K562 (cell line): ENCODE data around the gene SEMA5A. TPM values are rescaled to one million over a fixed set of nuclear protein-coding genes. Genes with fewer than 3 reads are reported as not detected.

Experiments
- ATAC-seq: fragments of 200-7000 bp; cut with Tn5 transposase; 3 replicates; pipeline ENCODE4 v1.9.1; 2020; ENCODE audit warnings: moderate library complexity
- BruUV-seq: library from RNA; stranded (reverse); fragments of 400-500 nt; replicated peaks from 2 replicates; lab custom pipeline; 2021; lab: Mats Ljungman, UMichigan
- CTCF ChIA-PET: fragments of 300-600 bp; formaldehyde crosslinking; extraction: SDS; loops from one replicate; lab custom pipeline; 2021; ENCODE audit warnings: low intra/inter-chr PET ratio; lab: Yijun Ruan, JAX
- POLR2A ChIA-PET: fragments of 300-600, 350-650 bp; sonication (Branson Sonifier 250); formaldehyde crosslinking; extraction: SDS; loops from one replicate; lab custom pipeline; 2021; ENCODE audit warnings: antibody characterized with exemption, inconsistent platforms; lab: Yijun Ruan, JAX
- DNase-seq, 4 experiments: peaks; one replicate each; pipeline versions ENCODE4 v3.0.0 to v3.0.0-alpha.2; 2011 to 2018; ENCODE audit warnings: low spot score in 3 of 4, mixed read lengths in 3 of 4; ENCODE audit errors: extremely low read depth in 1 of 4
- FAIRE-seq: peaks from 2 replicates; lab custom pipeline; 2011; peaks lifted over from hg19 to GRCh38; lab: Jason Lieb, UNC
- H2AFZ ChIP-seq: 2 replicates; pipeline ENCODE4 v1.6.0; 2011; ENCODE audit warnings: low read depth, low read length, control low read depth, inconsistent platforms
- H3K27ac ChIP-seq: fragments of 200-600 bp; 3 replicates; pipeline ENCODE4 v1.8.0; 2011; ENCODE audit warnings: low read depth, mild to moderate bottlenecking, control low read depth, inconsistent platforms, low read length, moderate library complexity, mixed read lengths; ENCODE audit errors: extremely low read depth
- H3K27me3 ChIP-seq, 2 experiments: fragments of 300-600 bp in 1 of 2; 2 replicates in 1 of 2; 3 replicates in 1 of 2; pipeline versions ENCODE4 v1.6.0 to v1.8.0; 2011; ENCODE audit warnings: inconsistent platforms in 2 of 2, low read length in 2 of 2, mild to moderate bottlenecking in 1 of 2, mixed read lengths in 1 of 2, moderate library complexity in 1 of 2; ENCODE audit not compliant: control insufficient read depth in 2 of 2, insufficient read depth in 2 of 2
- H3K36me3 ChIP-seq: fragments of 300-600 bp; 3 replicates; pipeline ENCODE4 v1.8.0; 2011; ENCODE audit warnings: mild to moderate bottlenecking, low read length, inconsistent platforms; ENCODE audit not compliant: control insufficient read depth, insufficient read depth
- H3K4me1 ChIP-seq, 2 experiments: fragments of 200-600 bp in 1 of 2; replicated peaks in 1 of 2; 2 replicates in 1 of 2; 3 replicates in 1 of 2; pipeline versions ENCODE4 v1.5.1 to v1.8.0; 2011; ENCODE audit warnings: inconsistent platforms in 2 of 2, low read length in 2 of 2, mild to moderate bottlenecking in 1 of 2, mixed read lengths in 1 of 2, moderate library complexity in 1 of 2; ENCODE audit not compliant: control insufficient read depth in 2 of 2, insufficient read depth in 2 of 2
- H3K4me2 ChIP-seq: 2 replicates; pipeline ENCODE4 v1.6.1; 2011; ENCODE audit warnings: low read length, control low read depth, inconsistent platforms, mixed read lengths; ENCODE audit not compliant: insufficient read depth
- H3K4me3 ChIP-seq: fragments of 200-600 bp; sonication (generic), shearing (Covaris generic); 2 replicates; pipeline ENCODE4 v1.5.1; 2016; ENCODE audit warnings: control low read depth, inconsistent platforms
- H3K79me2 ChIP-seq: fragments of 200-600 bp; 3 replicates; pipeline ENCODE4 v1.8.0; 2011; ENCODE audit warnings: low read length, inconsistent platforms; ENCODE audit not compliant: control insufficient read depth, insufficient read depth
- H3K9ac ChIP-seq, 2 experiments: 2 replicates each; pipeline versions ENCODE4 v1.6.0 to v1.6.1; 2011; ENCODE audit warnings: low read depth in 2 of 2, low read length in 2 of 2, control low read depth in 1 of 2, inconsistent platforms in 1 of 2, mild to moderate bottlenecking in 1 of 2, mixed read lengths in 1 of 2; ENCODE audit not compliant: insufficient read depth in 1 of 2
- H3K9me1 ChIP-seq: one replicate; pipeline ENCODE4 v1.6.0; 2011; ENCODE audit warnings: inconsistent platforms, mild to moderate bottlenecking, low read length, moderate library complexity; ENCODE audit not compliant: control insufficient read depth, insufficient read depth
- H3K9me3 ChIP-seq: replicated peaks from 2 replicates; pipeline ENCODE4 v1.5.1; 2011; ENCODE audit warnings: low read depth, low read length, inconsistent platforms; ENCODE audit not compliant: control insufficient read depth, insufficient read depth
- H4K20me1 ChIP-seq: replicated peaks from 2 replicates; pipeline ENCODE4 v1.6.1; 2011; ENCODE audit warnings: low read length, inconsistent platforms, mixed read lengths; ENCODE audit not compliant: control insufficient read depth, insufficient read depth
- ARID1B ChIP-seq: fragments of 450-650 bp; IDR thresholded peaks from 2 replicates; pipeline ENCODE4 v1.6.1; 2016; ENCODE audit warnings: antibody characterized with exemption, mild to moderate bottlenecking, inconsistent platforms
- GTF2B ChIP-seq: IDR thresholded peaks from 2 replicates; pipeline ENCODE4 v1.6.1; 2011; ENCODE audit not compliant: insufficient read length; ENCODE audit errors: extremely low read depth
- NR1H2 ChIP-seq: sonication (generic); formaldehyde crosslinking; IDR thresholded peaks from 2 replicates; pipeline ENCODE4 v1.4.0; 2020; ENCODE audit warnings: mild to moderate bottlenecking, missing genetic modification reagents
- RBM22 ChIP-seq: fragments of 200-400 bp; formaldehyde crosslinking; IDR thresholded peaks from 2 replicates; pipeline ENCODE4 v1.6.1; 2018; ENCODE audit warnings: low read length, low read depth; ENCODE audit not compliant: poor library complexity, severe bottlenecking
- ZNF3 ChIP-seq: fragments of 250-450 bp; sonication (Bioruptor Pico); IDR thresholded peaks from 2 replicates; pipeline ENCODE4 v1.5.0; 2021; ENCODE audit warnings: mild to moderate bottlenecking, moderate library complexity
- WGBS: fragments of 100-300 bp; shearing (Covaris generic); methylation state at CpG from one replicate; pipeline ENCODE4 v1.1.6; 2016; ENCODE audit warnings: low coverage, mixed read lengths; ENCODE audit not compliant: insufficient coverage; ENCODE audit errors: missing lambda C conversion rate; 5-methylcytosine and 5-hydroxymethylcytosine counted together
- in situ Hi-C: fragments of 300-500 bp; cut with MboI; formaldehyde crosslinking; loops from 4 replicates; pipeline ENCODE4 v1.15.0; 2018; ENCODE audit warnings: inconsistent platforms, mixed read lengths
- intact Hi-C: fragments of 100-400 bp; cut with micrococcal nuclease; formaldehyde crosslinking; loops from 2 replicates; pipeline ENCODE4 v1.14.2; 2022
- polyA plus RNA-seq, 8 experiments: library from polyadenylated mRNA; depleted of rRNA in 4 of 8; stranded (reverse) in 5 of 8; unstranded in 3 of 8; fragments of >200 nt; fragmentation: Nextera tagmentation in 2 of 8; fragmentation: Illumina TruSeq in 1 of 8; extraction: Ambion mirVana in 2 of 8; extraction: Trizol in 1 of 8; gene quantifications; 2 replicates each; pipeline versions ENCODE4 v1.2.1 to v1.2.3, GENCODE V29; 2011 to 2014; ENCODE audit warnings: inconsistent platforms in 1 of 8, missing spikeins in 1 of 8
- total RNA-seq, 7 experiments: library from RNA; depleted of rRNA in 6 of 7; stranded (reverse); fragments of >200 nt in 6 of 7; fragmentation: Illumina TruSeq in 2 of 7; extraction: Trizol in 2 of 7; gene quantifications; 2 replicates each; pipeline versions ENCODE4 v1.2.1 to v1.2.3, GENCODE V29; 2011 to 2021; ENCODE audit warnings: low replicate concordance in 1 of 7
- TF ChIP-seq, protein P1 (sequence below): fragments of 450-650 bp; IDR thresholded peaks from 2 replicates; pipeline ENCODE4 v1.6.1; 2018; ENCODE audit not compliant: partially characterized antibody
- TF ChIP-seq, protein P2 (sequence below): IDR thresholded peaks from 3 replicates; pipeline ENCODE4 v1.6.1; 2011; ENCODE audit warnings: borderline replicate concordance, mild to moderate bottlenecking, moderate library complexity; ENCODE audit not compliant: insufficient read length; ENCODE audit errors: extremely low read depth
- TF ChIP-seq, protein P3 (sequence below): sonication (generic); formaldehyde crosslinking; IDR thresholded peaks from 2 replicates; pipeline ENCODE4 v1.8.0; 2022; ENCODE audit warnings: mild to moderate bottlenecking, low read depth, missing genetic modification reagents
- TF ChIP-seq, protein P4 (sequence below): sonication (generic); IDR thresholded peaks from 2 replicates; pipeline ENCODE4 v1.6.1; 2016

SEMA5A gene
- total and polyA plus RNA-seq, 9 of the 15 experiments (the other 6 are each of a cell fraction or from before 2014, with no cell fraction given), result 0.02 TPM; not detected in 8

DNA sequence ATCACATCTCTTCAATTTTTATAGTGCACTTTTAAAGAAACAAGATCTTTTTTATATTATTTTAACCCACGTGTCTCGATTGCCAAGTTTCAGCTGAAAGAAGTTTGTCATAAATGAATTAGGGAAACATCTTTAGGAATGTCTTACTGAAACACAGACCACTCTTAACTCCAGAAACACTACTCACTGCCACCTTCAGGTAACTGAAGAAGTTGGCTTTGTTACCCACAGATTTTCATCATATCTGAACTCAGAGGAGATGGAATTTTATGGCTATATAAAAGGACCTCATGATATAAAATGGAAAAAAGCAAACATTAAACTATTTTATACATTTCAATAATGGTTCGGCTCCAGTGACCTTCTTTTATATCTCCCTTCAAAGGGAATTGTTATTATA lies 158.0 kb downstream of the SEMA5A start:
- in situ Hi-C loops (no loop called here), intact Hi-C loops (no loop called here)
- Histone ChIP-seq H3K9ac (no peak overlapping the region), H3K4me3 (no peak overlapping the region), H3K4me2 (no peak overlapping the region), H3K27ac (no peak overlapping the region), H3K79me2 (no peaks in the 10 kb centered on the region), H3K4me1 (no peaks in the 10 kb centered on the region), H3K9me1 (no peaks in the 10 kb centered on the region), H2AFZ (no peak overlapping the region), H3K27me3 (no peaks in the 10 kb centered on the region), H3K9me3 (no peaks in the 10 kb centered on the region), H4K20me1 (no peaks in the 10 kb centered on the region), H3K36me3 (no peaks in the 10 kb centered on the region)
- ChIA-PET POLR2A (no interaction called here), CTCF (no interaction called here)
- ATAC-seq (no peak), FAIRE-seq (no peak), DNase-seq (no peak)
- no TSS peak for BruUV-seq
- 2% methylated on average over 3 of the region's 3 CpGs for WGBS
- TF ChIP-seq, protein P1, sequence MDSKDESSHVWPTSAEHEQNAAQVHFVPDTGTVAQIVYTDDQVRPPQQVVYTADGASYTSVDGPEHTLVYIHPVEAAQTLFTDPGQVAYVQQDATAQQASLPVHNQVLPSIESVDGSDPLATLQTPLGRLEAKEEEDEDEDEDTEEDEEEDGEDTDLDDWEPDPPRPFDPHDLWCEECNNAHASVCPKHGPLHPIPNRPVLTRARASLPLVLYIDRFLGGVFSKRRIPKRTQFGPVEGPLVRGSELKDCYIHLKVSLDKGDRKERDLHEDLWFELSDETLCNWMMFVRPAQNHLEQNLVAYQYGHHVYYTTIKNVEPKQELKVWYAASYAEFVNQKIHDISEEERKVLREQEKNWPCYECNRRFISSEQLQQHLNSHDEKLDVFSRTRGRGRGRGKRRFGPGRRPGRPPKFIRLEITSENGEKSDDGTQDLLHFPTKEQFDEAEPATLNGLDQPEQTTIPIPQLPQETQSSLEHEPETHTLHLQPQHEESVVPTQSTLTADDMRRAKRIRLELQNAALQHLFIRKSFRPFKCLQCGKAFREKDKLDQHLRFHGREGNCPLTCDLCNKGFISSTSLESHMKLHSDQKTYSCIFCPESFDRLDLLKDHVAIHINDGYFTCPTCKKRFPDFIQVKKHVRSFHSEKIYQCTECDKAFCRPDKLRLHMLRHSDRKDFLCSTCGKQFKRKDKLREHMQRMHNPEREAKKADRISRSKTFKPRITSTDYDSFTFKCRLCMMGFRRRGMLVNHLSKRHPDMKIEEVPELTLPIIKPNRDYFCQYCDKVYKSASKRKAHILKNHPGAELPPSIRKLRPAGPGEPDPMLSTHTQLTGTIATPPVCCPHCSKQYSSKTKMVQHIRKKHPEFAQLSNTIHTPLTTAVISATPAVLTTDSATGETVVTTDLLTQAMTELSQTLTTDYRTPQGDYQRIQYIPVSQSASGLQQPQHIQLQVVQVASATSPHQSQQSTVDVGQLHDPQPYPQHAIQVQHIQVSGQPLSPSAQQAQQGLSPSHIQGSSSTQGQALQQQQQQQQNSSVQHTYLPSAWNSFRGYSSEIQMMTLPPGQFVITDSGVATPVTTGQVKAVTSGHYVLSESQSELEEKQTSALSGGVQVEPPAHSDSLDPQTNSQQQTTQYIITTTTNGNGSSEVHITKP, result no peak
- TF ChIP-seq, protein P2, sequence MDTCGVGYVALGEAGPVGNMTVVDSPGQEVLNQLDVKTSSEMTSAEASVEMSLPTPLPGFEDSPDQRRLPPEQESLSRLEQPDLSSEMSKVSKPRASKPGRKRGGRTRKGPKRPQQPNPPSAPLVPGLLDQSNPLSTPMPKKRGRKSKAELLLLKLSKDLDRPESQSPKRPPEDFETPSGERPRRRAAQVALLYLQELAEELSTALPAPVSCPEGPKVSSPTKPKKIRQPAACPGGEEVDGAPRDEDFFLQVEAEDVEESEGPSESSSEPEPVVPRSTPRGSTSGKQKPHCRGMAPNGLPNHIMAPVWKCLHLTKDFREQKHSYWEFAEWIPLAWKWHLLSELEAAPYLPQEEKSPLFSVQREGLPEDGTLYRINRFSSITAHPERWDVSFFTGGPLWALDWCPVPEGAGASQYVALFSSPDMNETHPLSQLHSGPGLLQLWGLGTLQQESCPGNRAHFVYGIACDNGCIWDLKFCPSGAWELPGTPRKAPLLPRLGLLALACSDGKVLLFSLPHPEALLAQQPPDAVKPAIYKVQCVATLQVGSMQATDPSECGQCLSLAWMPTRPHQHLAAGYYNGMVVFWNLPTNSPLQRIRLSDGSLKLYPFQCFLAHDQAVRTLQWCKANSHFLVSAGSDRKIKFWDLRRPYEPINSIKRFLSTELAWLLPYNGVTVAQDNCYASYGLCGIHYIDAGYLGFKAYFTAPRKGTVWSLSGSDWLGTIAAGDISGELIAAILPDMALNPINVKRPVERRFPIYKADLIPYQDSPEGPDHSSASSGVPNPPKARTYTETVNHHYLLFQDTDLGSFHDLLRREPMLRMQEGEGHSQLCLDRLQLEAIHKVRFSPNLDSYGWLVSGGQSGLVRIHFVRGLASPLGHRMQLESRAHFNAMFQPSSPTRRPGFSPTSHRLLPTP, result no peak
- TF ChIP-seq NR1H2 (CRISPR knock-in tag), result no peak
- no peak for TF ChIP-seq ARID1B
- TF ChIP-seq ZNF3 (CRISPR knock-in tag), result no peak
- TF ChIP-seq, protein P3, sequence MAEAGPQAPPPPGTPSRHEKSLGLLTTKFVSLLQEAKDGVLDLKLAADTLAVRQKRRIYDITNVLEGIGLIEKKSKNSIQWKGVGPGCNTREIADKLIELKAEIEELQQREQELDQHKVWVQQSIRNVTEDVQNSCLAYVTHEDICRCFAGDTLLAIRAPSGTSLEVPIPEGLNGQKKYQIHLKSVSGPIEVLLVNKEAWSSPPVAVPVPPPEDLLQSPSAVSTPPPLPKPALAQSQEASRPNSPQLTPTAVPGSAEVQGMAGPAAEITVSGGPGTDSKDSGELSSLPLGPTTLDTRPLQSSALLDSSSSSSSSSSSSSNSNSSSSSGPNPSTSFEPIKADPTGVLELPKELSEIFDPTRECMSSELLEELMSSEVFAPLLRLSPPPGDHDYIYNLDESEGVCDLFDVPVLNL (CRISPR knock-in tag), result no peak
- no peak for TF ChIP-seq GTF2B
- TF ChIP-seq, protein P4, sequence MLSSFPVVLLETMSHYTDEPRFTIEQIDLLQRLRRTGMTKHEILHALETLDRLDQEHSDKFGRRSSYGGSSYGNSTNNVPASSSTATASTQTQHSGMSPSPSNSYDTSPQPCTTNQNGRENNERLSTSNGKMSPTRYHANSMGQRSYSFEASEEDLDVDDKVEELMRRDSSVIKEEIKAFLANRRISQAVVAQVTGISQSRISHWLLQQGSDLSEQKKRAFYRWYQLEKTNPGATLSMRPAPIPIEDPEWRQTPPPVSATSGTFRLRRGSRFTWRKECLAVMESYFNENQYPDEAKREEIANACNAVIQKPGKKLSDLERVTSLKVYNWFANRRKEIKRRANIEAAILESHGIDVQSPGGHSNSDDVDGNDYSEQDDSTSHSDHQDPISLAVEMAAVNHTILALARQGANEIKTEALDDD, result no peak
- no peak for TF ChIP-seq RBM22
